ENCODE results near the gene RCCD1.
"Not testable (repeated sequence)": the region's sequence is repeated elsewhere in the genome, so short reads cannot be mapped to it uniquely, and the experiment has no call there.

RCCD1 gene, protein sequence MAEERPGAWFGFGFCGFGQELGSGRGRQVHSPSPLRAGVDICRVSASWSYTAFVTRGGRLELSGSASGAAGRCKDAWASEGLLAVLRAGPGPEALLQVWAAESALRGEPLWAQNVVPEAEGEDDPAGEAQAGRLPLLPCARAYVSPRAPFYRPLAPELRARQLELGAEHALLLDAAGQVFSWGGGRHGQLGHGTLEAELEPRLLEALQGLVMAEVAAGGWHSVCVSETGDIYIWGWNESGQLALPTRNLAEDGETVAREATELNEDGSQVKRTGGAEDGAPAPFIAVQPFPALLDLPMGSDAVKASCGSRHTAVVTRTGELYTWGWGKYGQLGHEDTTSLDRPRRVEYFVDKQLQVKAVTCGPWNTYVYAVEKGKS

DNA sequence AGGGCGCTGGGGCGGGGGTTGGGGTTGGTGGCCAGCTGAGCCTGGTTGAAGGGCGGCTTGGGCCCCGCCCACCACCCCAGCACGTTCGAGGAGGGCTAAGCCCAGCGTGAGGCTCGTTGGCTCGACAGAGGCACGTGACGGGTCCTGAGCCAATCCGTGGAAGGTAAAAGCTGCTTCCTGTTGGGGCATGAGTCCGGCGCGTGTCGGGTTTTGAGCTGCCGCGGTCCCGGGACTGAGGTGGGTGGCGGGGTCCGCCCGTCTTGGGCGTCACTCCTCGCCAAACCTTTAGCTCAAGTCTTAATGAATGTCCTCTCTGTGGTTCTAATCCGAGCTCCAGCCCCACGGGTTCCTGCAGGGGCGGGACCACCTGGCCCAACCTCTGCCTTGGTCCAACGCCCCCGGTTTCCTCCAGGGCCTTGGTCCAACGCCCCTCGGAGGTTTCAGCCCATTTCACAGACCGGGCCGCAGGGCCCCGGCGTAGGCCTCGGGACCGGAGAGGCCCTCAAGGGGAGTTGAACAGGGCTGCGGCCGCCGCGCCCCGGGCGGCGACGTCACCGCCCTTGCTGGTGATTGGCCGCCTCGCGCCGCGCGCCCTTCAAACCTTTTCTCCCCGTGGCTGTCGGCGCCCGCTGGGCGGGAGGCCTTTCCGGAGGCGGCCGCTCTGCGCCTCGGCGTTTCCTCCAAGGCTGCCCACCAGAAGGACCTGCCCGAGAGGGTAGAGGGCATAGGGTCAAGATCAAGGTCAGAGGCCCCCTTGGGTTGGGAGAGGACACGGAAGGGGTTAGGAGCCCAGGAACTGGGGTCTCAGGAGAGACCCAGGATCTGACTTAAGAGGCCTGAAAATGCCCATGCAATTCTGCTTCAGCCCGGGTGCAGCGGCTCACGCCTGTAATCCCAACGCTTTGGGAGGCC lies at the start of gene RCCD1:
TSS of gene RCCD1 (plus strand) at position 173 of the 912 bp plus-strand sequence. CDS start 1,851 bp downstream, outside the sequence.
- DNase-seq = peak; percentile 92

DNA sequence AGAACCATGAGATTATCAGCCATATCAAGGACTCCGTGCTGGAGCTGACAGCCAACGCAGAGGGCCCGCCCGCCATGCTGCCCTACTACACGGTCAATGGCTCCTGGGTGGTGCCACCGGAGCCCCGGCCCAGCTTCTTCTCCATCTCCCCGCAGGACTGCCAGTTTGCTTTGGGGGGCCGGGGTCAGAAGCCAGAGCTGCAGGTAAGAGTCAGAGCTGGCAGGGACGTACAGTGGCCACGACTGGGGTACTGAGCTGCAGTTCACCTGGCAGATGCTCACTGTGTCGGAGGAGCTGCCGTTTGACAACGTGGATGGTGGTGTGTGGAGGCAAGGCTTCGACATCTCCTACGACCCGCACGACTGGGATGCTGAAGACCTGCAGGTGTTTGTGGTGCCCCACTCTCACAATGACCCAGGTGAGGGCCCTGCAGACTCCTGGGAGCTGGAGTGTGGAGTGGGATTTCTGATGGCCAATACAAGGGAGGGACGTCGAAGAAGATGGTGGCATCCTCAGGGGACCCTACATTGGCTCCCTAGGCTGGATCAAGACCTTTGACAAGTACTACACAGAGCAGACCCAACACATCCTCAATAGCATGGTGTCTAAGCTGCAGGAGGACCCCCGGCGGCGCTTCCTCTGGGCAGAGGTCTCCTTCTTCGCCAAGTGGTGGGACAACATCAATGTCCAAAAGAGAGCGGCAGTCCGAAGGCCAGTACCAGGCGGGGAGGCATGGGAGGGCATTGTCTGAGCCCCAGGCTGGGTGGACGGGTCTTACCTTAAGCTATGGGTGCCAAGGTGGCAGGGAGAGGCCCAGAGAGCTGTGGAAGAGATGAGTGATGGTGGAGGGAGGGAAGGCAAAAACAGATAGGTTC lies 49.1 kb upstream of the RCCD1 start:
- DNase-seq = no peak

DNA sequence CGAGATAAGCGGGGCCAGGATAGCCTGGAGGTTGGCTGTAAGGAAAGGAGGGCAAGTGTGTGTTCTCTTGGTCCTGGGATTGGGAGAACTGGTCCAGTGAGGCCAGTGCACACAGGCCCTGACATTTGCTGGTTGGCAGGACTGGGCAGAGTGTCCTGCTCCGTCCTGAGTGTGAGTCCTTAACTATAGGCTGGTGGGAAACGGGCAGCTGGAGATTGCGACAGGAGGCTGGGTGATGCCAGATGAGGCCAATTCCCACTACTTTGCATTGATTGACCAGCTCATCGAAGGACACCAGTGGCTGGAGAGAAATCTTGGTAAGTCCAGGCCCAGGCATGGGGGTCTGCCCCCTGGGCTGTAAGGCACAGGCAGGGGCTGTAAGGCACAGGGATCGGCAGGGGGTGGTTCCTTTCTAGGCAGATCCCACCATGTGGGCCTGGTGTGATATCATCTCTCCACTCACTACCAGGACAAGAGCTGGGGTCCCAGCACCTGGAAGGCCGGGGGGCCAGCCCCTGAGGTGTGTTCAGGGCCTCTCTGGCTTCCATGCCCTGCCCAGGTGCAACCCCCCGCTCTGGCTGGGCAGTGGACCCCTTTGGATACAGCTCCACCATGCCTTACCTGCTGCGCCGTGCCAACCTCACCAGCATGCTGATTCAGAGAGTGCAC lies 48.4 kb upstream of the RCCD1 start:
- no peak for DNase-seq

DNA sequence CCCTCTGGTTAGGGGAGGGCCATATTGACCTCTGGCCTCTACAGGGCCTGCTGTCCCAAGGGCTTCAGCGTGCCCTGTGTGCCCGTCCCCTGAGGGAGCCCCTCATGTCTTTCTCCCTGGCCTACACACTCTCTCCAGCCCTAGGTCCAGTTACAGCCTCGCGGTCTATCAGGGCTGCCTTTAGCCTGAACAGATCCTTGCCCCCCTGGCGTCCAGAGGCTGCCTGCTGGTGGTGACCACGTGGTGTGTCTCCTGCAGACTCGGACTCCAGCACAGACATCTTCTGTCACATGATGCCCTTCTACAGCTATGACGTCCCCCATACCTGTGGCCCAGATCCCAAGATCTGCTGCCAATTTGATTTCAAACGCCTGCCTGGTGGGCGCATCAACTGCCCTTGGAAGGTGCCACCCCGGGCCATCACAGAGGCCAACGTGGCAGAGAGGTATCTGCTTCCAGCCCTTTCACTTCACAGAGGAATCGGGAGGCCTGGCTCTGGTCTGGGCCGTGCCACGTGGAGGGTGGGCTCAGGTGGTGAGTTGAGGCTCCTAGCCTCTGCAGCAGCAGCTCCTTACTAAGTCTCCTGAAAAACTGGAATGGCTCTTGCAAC lies 47.5 kb upstream of the RCCD1 start:
- DNase-seq = no peak

DNA sequence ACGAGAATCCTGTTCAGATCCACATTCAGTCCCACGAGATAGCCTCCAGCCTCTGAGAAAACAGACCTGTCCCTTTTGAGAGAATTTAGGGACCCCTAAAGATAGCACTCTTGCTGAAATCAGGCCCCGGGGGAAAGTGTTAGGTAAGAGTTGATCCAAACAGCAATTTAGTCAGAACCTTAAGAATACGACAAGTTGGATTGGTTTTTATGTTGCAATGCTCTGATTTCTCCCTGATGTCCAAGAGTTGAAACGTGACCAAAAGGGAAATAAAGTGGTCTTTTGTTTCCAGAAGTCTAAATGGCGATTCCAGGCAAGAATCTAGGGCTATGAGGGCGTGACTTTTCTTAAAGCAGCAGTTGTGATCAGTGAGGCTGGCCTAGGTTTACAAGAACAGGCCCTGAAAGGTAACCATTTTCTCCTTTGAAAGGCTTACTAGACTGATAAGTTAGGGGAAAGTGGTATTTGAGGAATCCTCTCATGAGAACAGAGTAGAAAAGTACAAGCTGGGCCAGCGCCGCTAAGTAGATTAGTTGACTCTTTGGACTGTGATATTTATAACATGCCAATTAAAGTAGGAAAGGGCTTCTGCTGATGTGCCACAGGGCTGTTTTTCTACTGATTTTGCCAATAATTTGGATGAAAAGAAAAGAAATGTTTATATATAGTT lies 46.7 kb upstream of the RCCD1 start:
- DNase-seq = no peak

DNA sequence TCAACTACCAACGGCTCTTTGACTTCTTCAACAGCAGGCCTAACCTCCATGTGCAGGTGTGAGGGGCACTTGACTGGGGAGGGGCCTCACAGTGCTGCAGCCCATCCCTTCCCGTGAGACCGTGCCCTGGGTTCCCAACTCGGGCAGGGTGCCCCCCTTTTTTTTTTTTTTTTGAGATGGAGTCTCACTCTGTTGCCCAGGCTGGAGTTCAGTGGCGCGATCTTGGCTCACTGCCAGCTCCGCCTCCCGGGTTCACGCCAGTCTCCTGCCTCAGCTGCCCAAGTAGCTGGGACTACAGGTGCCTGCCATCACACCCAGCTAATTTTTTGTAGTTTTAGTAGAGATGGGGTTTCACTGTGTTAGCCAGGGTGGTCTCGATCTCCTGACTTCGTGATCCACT lies 45.2 kb upstream of the RCCD1 start:
- not testable (repeated sequence) for DNase-seq

DNA sequence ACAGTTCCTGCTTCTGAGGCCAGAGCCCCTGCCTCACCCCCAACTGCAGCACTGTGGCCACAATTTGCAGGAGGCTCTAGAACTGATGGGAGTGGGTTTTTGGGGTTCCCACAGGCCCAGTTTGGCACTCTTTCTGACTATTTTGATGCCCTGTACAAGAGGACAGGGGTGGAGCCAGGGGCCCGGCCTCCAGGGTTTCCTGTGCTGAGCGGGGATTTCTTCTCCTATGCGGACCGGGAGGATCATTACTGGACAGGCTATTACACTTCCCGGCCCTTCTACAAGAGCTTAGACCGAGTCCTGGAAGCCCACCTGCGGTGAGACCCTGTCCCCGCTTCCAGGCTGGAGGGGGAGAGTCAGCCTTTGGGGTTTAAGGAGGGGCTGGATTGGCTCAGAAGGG lies 44.7 kb upstream of the RCCD1 start:
- DNase-seq = no peak

DNA sequence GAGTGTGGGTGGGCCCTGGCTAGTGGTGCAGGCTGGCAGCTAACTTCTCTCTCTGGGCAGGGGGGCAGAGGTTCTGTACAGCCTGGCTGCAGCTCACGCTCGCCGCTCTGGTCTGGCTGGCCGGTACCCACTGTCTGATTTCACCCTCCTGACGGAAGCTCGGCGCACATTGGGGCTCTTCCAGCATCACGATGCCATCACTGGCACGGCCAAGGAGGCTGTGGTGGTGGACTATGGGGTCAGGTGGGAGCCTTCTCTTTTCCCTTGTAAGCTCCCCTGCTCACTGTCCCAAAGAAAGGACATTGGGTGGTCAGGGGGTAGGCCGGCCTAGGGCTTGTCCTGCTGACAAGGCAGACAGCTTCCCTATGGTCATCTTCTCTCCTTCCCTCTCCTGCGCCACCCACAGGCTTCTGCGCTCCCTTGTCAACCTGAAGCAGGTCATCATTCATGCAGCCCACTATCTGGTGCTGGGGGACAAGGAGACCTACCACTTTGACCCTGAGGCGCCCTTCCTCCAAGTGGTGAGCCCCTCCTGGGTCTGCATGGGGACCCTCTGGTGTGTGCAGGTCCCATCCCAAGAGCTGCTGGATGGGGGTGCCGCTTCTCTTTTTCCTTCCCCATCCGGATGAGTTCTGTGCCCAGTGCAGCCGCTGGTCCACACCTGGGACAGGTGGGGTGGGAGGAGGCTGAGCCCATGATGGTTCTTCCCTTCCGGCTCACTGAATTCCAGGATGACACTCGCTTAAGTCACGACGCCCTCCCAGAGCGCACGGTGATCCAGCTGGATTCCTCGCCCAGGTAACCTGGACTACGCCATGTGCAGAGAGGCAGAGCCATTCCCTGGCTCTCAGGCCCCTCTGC lies 44.0 kb upstream of the RCCD1 start:
- no peak for DNase-seq

DNA sequence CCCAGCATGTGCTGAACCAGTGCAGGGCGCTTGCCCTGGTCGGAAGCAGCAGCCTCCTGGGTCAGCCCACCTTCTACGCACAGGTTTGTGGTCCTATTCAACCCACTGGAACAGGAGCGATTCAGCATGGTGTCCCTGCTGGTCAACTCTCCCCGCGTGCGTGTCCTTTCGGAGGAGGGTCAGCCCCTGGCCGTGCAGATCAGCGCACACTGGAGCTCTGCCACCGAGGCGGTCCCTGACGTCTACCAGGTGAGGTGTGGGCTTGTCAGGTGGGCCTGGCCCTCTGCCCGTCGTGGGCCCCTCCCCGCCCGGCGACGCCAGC lies 43.4 kb upstream of the RCCD1 start:
- DNase-seq = no peak

DNA sequence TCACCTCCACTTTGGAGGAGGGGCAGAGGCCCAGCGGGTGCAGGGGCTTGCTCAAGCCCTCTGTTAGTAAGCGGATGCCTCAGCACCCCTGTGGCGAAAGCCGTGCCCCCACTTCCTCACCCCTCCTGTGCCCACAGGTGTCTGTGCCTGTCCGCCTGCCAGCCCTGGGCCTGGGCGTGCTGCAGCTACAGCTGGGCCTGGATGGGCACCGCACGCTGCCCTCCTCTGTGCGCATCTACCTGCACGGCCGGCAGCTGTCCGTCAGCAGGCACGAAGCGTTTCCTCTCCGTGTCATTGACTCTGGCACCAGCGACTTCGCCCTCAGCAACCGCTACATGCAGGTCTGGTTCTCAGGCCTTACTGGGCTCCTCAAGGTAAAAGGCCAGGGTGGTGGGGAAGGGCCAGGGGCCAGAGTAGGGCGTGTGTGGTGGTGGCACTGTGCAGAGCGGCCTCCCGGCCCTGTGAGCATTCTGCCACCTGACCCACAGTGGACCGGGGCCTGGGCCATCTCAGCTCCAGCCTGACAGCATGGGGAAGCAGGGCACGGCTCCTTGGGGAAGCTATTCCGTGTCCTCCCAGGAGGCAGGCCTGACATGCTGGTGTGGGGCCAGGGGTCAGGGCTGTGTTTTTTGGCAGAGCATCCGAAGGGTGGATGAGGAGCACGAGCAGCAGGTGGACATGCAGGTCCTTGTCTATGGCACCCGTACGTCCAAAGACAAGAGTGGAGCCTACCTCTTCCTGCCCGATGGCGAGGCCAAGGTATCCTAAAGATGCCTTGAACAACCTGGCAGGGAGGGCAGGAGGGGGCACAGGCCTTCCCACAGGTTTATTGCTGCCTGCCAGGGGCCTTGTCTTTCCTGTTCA lies 42.5 kb upstream of the RCCD1 start:
- DNase-seq = no peak

DNA sequence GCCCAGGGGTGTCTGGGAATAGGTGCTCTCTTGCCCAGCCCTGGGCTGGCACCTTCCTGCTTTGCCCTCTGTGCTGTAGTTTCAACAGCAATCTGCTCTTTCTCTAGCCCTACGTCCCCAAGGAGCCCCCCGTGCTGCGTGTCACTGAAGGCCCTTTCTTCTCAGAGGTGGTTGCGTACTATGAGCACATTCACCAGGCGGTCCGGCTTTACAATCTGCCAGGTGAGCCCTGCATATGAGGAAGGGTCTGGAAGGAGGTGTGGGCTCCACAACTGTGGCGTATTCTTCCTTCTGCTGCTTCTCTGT lies 42.0 kb upstream of the RCCD1 start:
- no peak for DNase-seq

DNA sequence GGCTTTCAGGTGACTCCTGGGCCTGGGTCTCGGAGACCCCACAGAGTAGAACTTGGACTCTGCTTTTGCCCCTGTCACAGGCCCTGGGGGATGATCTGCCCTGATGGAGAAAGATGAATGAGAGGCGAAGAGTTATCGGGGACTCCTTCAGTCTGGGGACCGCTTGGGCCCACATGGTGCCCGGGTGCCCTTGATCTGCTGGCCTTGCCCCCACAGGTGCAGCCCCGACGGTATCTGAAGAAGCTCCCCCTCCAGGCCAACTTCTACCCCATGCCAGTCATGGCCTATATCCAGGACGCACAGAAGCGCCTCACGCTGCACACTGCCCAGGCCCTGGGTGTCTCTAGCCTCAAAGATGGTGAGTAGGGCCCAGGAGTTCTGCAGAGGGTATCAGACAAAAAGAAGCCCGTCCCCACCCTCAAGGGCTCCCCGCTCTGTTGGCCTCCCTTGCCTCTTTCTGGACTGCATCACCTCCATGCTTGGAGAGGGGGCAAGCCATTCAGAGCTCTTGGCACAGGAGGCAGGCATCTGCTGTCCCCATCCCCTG lies 41.2 kb upstream of the RCCD1 start:
- DNase-seq = no peak

DNA sequence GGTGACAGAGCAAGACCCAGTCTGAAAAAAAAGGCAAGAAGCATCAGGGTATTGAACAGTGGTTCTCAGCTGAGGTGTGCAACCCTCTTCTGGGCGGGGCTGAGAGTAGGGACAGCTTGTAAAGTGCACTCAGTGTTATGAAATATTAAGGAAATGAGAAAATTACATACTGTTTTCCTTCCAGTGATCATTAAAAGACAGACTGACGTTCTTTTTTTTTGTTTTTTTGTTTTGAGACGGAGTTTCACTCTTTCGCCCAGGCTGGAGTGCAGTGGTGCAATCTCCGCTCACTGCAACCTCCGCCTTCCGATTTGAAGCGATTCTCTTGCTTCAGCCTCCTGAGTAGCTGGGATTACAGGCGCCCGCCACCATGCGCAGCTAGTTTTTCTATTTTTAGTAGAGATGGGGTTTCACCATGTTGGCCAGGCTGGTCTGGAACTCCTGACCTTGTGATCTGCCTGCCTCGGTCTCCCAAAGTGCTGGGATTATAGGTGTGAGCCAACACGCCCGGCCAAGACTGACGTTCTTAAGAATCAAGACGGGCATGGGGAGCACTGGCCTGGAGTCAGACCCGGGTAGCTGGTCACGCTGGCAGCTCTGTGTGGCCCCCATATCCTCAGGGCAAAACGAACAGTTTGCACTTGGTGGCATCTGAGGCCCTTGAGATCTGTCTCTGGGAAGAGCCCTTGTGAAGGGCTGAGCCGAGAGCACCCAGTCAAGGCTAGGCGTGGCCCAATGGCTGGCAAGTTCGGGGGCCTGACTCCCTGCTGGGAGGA lies 40.2 kb upstream of the RCCD1 start:
- DNase-seq = no peak

DNA sequence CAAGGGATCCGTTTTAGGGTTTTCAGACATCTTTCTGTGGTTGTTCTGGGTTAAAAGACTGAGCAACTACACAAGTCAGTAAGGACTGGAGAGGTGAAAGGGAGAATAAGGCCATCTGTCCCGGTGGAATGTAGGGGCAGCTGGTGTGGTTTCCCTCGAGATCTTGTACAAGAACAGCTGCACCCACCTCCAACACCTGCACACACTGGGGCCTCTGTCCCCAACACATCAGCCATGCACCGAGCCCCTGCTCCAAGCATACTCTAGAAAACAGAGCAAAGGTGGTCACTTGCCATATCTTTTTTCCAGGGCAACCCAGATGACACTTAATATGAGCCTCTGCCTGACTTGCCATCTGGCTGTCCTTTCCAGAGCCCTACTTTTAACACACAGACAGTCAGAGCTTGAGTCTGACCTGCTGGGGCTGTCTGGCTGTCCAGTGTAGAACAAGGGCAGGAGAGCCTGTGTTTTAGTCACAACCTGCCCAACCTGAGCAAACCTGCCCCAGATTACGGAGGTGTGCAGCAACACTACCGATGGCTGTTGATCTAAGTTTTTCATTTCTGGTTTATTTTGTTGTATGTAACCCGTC lies 39.4 kb upstream of the RCCD1 start:
- DNase-seq = no peak

DNA sequence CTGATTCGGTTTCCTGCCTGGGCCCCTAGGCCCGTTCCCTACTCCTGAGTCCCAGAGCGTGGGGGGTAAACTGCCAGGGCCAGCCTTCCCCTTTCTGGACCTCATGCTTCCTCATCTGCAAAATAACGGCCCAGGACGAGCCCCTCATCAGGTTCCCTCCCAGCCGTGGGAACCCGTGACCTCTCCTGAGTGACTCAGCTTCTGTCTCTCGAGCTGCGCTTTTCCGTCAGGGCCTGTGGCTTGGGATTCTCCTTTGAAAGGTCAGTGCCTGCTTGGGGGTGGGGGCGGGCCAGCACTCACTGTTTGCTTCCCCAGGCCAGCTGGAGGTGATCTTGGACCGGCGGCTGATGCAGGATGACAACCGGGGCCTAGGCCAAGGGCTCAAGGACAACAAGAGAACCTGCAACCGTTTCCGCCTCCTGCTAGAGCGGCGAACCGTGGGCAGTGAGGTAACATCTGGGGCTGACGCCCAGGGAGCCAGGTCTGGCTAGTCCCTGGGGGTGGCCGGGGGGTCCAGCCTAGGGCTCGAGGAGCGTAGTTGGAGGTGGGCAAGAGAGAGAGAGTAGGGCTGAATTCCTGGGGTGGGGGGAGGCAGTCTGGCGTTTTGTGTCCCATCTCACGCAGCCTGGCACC lies 38.8 kb upstream of the RCCD1 start:
- no peak for DNase-seq

DNA sequence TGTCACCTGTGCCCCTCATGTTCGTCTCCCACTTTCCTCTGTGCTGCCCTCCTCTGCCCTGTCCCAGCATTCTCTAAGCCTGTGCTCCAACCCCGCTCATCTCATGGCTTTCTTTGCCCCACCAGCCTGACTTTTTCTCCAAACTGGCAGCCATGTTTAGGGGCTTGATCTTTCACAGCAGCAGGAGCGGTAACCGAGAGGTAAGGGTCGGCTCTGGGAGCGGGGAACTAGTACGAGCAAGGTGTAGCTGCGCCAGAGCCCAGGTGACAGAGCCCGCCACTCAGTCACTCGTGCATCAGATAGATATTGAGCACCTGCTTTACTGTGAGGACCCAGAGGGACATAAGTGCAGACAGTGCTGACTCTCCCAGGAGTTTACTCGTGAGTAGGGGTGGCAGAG lies 38.2 kb upstream of the RCCD1 start:
- no peak for DNase-seq

DNA sequence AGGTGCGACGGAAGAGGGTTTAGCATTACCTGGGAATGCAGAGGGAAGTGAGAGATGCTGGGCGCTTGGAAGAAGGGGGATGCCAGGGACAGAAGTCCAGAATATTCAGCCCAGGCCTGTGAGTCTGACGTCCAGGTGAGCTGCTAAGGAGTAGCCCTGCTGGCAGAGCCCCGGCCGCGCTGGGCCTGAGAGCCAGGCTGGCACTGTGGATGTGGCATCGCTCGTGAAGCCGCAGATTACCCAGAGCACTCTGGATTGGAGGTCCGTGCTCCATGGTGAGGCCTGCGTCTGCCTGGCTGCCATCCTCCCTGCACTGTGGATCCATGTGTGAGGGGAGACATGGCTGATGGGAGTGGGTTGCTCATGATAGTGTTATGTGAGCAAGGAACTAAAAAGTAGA lies 37.1 kb upstream of the RCCD1 start:
- no peak for DNase-seq

Data from activated CD8-positive, alpha-beta memory T cell treated with anti-CD3 and anti-CD28 coated beads for 24 hours (primary cell).